Mesenchymal stem cell (in vitro differentiated cells and primary cell): Measurements from ENCODE around the gene JAKMIP2.

Experiments used
- DNase-seq: peaks from one replicate; pipeline ENCODE4 v3.0.0-alpha.2; 2013
- H2AFZ ChIP-seq: one replicate; pipeline ENCODE4 v1.6.1; 2013; ENCODE audit warnings: low read depth, mild to moderate bottlenecking, control low read depth, inconsistent platforms, low read length, moderate library complexity
- H2AK5ac ChIP-seq: 2 replicates; pipeline ENCODE4 v1.6.1; 2013; ENCODE audit warnings: low read length, moderate library complexity, mild to moderate bottlenecking, inconsistent platforms; ENCODE audit not compliant: severe bottlenecking
- H2BK120ac ChIP-seq: one replicate; pipeline ENCODE4 v1.6.1; 2013; ENCODE audit warnings: low read depth, mild to moderate bottlenecking, inconsistent platforms, low read length, moderate library complexity
- H2BK12ac ChIP-seq, 2 experiments: one replicate each; pipeline ENCODE4 v1.6.1; 2013; ENCODE audit warnings: inconsistent platforms in 2 of 2, low read length in 2 of 2, mild to moderate bottlenecking in 2 of 2, moderate library complexity in 2 of 2, control low read depth in 1 of 2
- H2BK15ac ChIP-seq: one replicate; pipeline ENCODE4 v1.6.1; 2013; ENCODE audit warnings: mild to moderate bottlenecking, low read depth, inconsistent platforms; ENCODE audit not compliant: poor library complexity, severe bottlenecking
- H2BK5ac ChIP-seq: 2 replicates; pipeline ENCODE4 v1.6.1; 2013; ENCODE audit warnings: low read depth, mild to moderate bottlenecking, low read length, control low read depth, inconsistent platforms; ENCODE audit not compliant: poor library complexity, severe bottlenecking
- H3K14ac ChIP-seq, 2 experiments: one replicate each; pipeline ENCODE4 v1.6.1; 2013; ENCODE audit warnings: inconsistent platforms in 2 of 2, low read length in 2 of 2, control low read depth in 1 of 2, mild to moderate bottlenecking in 1 of 2, moderate library complexity in 1 of 2
- H3K18ac ChIP-seq, 2 experiments: one replicate each; pipeline ENCODE4 v1.6.1; 2013; ENCODE audit warnings: inconsistent platforms in 2 of 2, low read length in 2 of 2, control low read depth in 1 of 2, low read depth in 1 of 2, mild to moderate bottlenecking in 1 of 2
- H3K23ac ChIP-seq, 2 experiments: one replicate each; pipeline ENCODE4 v1.6.1; 2013; ENCODE audit warnings: inconsistent platforms in 2 of 2, low read length in 2 of 2, mild to moderate bottlenecking in 2 of 2, moderate library complexity in 2 of 2, control low read depth in 1 of 2
- H3K27ac ChIP-seq: 2 replicates; pipeline ENCODE4 v1.5.1; 2013; ENCODE audit warnings: mild to moderate bottlenecking, moderate library complexity, low read length, control low read depth, inconsistent platforms; ENCODE audit not compliant: poor library complexity, severe bottlenecking
- H3K27me3 ChIP-seq, 2 experiments: 2 replicates each; pipeline versions ENCODE4 v1.6.1 to v1.7.0; 2013; ENCODE audit warnings: low read length in 2 of 2, mild to moderate bottlenecking in 2 of 2, moderate library complexity in 2 of 2, control low read depth in 1 of 2, inconsistent platforms in 1 of 2; ENCODE audit not compliant: control insufficient read depth in 1 of 2, insufficient read depth in 1 of 2
- H3K36me3 ChIP-seq, 2 experiments: 2 replicates each; pipeline versions ENCODE4 v1.6.1 to v1.7.0; 2013; ENCODE audit warnings: low read length in 2 of 2, control low read depth in 1 of 2, inconsistent platforms in 1 of 2, low read depth in 1 of 2, mild to moderate bottlenecking in 1 of 2; ENCODE audit not compliant: insufficient read depth in 2 of 2, control insufficient read depth in 1 of 2
- H3K4ac ChIP-seq, 2 experiments: one replicate each; pipeline ENCODE4 v1.6.1; 2013; ENCODE audit warnings: inconsistent platforms in 2 of 2, low read length in 2 of 2, mild to moderate bottlenecking in 2 of 2, moderate library complexity in 2 of 2, control low read depth in 1 of 2, low read depth in 1 of 2
- H3K4me1 ChIP-seq: 2 replicates; pipeline ENCODE4 v1.6.1; 2013; ENCODE audit warnings: low read depth, low read length, control low read depth; ENCODE audit not compliant: control insufficient read depth, insufficient read depth
- H3K4me2 ChIP-seq: 2 replicates; pipeline ENCODE4 v1.6.1; 2013; ENCODE audit warnings: low read length, mild to moderate bottlenecking, inconsistent platforms; ENCODE audit not compliant: poor library complexity, severe bottlenecking
- H3K4me3 ChIP-seq, 2 experiments: 2 replicates each; pipeline versions ENCODE4 v1.5.1 to v1.7.0; 2013; ENCODE audit warnings: low read length in 2 of 2, mild to moderate bottlenecking in 2 of 2, control low read depth in 1 of 2, low read depth in 1 of 2; ENCODE audit not compliant: insufficient read depth in 1 of 2
- H3K79me1 ChIP-seq: replicated peaks from 2 replicates; pipeline ENCODE4 v1.6.1; 2013; ENCODE audit warnings: mild to moderate bottlenecking, control low read depth, low read length, inconsistent platforms; ENCODE audit not compliant: poor library complexity, severe bottlenecking
- H3K9ac ChIP-seq: 2 replicates; pipeline ENCODE4 v1.7.0; 2013; ENCODE audit warnings: mild to moderate bottlenecking, low read length, moderate library complexity
- H3K9me3 ChIP-seq: 2 replicates; pipeline ENCODE4 v1.7.0; 2013; ENCODE audit warnings: mild to moderate bottlenecking, low read length; ENCODE audit not compliant: control insufficient read depth
- H4K8ac ChIP-seq: one replicate; pipeline ENCODE4 v1.6.1; 2013; ENCODE audit warnings: inconsistent platforms, mild to moderate bottlenecking, low read length, moderate library complexity
- H4K91ac ChIP-seq: one replicate; pipeline ENCODE4 v1.6.1; 2013; ENCODE audit warnings: mild to moderate bottlenecking, low read length, inconsistent platforms
- whole genome bisulfite sequencing: methylation state at CpG from one replicate; pipeline ENCODE4 v1.1.7; 2013; ENCODE audit warnings: mixed read lengths; 5-methylcytosine and 5-hydroxymethylcytosine counted together

JAKMIP2 gene

GRCh38 chr5:147773139-147773538 lies 9.4 kb downstream of the JAKMIP2 start:
- Histone ChIP-seq H3K4me1 (no peaks in the 10 kb centered on the region), H3K36me3 (no peaks in the 10 kb centered on the region), H3K27ac (no peak overlapping the region), H3K14ac (no peak overlapping the region), H2BK120ac (no peak overlapping the region), H3K4ac (no peak overlapping the region), H4K8ac (no peak overlapping the region), H2AFZ (no peak overlapping the region), H2BK15ac (no peak overlapping the region), H3K27me3 (no peaks in the 10 kb centered on the region), H3K4me3 (no peak overlapping the region), H3K9ac (no peak overlapping the region), H2AK5ac (no peak overlapping the region), H3K9me3 (no peaks in the 10 kb centered on the region), H2BK5ac (no peak overlapping the region), H3K23ac (no peak overlapping the region), H4K91ac (no peak overlapping the region), H2BK12ac (no peak overlapping the region), H3K79me1 (no peaks in the 10 kb centered on the region), H3K4me2 (no peak overlapping the region), H3K18ac (no peak overlapping the region)
- DNase-seq: no peak
- 85% methylated on average over 5 of the region's 6 CpGs for whole genome bisulfite sequencing

- Histone ChIP-seq H3K27ac (no peak overlapping the region), H3K4ac (no peak overlapping the region), H3K4me3 (no peak overlapping the region), H3K27me3 (no peaks in the 10 kb centered on the region), H2BK12ac (no peak overlapping the region), H3K4me1 (peaks cover 1% of the 10 kb centered on the region), H2BK120ac (no peak overlapping the region), H3K23ac (no peak overlapping the region), H2AFZ (no peak overlapping the region), H3K79me1 (no peaks in the 10 kb centered on the region), H4K8ac (no peak overlapping the region), H2AK5ac (no peak overlapping the region), H2BK5ac (no peak overlapping the region), H3K9me3 (no peaks in the 10 kb centered on the region), H3K4me2 (no peak overlapping the region), H3K14ac (no peak overlapping the region), H3K18ac (no peak overlapping the region), H2BK15ac (no peak overlapping the region), H4K91ac (no peak overlapping the region), H3K36me3 (no peaks in the 10 kb centered on the region), H3K9ac (no peak overlapping the region)
- DNase-seq: no peak
- WGBS: 100% methylated on average over 3 of the region's 4 CpGs
Observed at GRCh38 chr5:147767048-147767447, 15.5 kb downstream of the JAKMIP2 start.

DNA sequence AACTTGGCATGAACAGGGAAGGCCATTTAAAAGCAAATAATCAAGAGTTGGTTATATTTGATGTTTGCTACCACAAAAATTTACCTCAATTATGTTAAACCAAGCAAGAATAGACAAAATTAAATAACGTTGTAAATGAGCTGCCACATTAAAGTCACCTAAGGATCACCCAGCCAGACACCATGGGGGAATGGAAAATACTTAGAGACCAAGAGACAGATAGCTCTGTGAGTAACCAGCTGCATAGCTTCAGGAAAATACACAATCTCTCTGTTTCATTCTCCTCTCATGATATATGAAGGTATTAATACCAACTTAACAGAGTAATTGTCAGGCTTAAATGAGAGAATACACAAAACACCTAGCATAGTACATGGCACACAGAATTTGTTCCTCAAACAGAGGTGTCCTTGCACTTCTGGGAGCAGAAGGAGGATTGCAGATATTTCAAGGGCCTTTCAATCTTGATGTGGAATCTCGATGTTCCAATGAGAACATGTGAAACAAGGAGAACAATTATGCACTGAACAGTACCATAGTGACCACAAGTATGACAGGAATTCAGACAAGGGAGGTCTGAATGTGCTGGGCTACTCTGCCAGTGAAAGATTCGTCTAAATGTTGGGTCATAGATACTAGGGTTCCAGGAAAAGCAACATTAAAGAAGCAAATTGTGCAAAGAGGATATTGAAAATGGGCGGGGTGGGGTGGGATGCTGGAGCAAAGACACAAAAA lies 18.6 kb downstream of the JAKMIP2 start:
- Histone ChIP-seq H3K27ac (peak overlapping the region; percentile 41), H2BK12ac (no peak overlapping the region), H3K4ac (no peak overlapping the region), H4K91ac (no peak overlapping the region), H3K14ac (no peak overlapping the region), H3K27me3 (peaks cover 0 to 4% of the 10 kb centered on the region in 2 experiments), H3K79me1 (no peaks in the 10 kb centered on the region), H3K18ac (no peak overlapping the region), H3K9me3 (no peaks in the 10 kb centered on the region), H3K23ac (no peak overlapping the region), H3K4me1 (peaks cover 1% of the 10 kb centered on the region), H2AK5ac (no peak overlapping the region), H2BK120ac (no peak overlapping the region), H3K36me3 (no peaks in the 10 kb centered on the region), H3K4me3 (no peak overlapping the region), H3K9ac (no peak overlapping the region), H2AFZ (no peak overlapping the region), H2BK15ac (no peak overlapping the region), H3K4me2 (no peak overlapping the region), H4K8ac (no peak overlapping the region), H2BK5ac (no peak overlapping the region)
- 43% methylated on average over 4 of the region's 4 CpGs for WGBS
- DNase-seq: peak; percentile 72

DNA sequence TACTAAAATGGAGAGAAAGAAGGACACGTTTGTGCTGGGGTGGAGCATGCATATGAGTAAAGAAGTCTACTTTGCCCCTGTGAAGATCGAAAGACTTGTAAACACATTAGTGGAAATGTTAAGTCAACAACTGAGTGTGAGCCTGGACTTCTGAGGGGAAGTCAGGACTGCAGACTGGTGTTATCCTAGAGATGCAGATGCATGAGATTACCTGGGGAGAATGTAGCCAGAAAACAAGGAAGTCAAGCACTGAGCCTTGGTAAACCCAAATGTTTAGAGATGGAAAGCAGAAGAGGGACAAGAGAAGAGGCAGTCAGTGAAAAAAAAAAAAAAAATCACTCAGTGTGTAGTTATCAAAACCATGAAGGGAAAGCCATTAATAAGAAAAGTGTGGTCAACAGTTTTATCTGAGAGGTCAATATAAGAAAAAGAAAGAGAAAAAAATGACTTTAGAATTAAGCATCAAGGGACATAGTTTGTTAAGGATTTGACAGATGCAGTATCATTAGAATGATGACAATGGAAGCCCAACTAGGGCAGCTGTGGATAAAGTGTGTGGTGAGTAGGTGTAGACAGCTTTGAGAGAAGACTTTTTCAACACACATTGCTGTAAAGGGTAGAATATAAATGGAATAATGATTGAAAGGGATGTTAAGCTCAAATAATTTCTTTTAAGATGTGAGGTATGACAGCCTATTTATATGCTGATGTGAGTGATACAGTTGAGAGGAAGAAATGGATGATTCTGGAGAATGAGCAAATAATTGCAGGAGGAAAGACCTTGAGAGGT lies 22.2 kb downstream of the JAKMIP2 start:
- Histone ChIP-seq H3K14ac (no peak overlapping the region), H2BK12ac (no peak overlapping the region), H2BK120ac (no peak overlapping the region), H4K8ac (no peak overlapping the region), H2AFZ (no peak overlapping the region), H3K9ac (no peak overlapping the region), H3K23ac (no peak overlapping the region), H3K27me3 (peaks cover 0 to 4% of the 10 kb centered on the region in 2 experiments), H3K18ac (no peak overlapping the region), H3K4ac (no peak overlapping the region), H3K4me1 (peaks cover 1% of the 10 kb centered on the region), H3K4me3 (no peak overlapping the region), H4K91ac (no peak overlapping the region), H2BK15ac (no peak overlapping the region), H3K79me1 (no peaks in the 10 kb centered on the region), H2BK5ac (no peak overlapping the region), H2AK5ac (no peak overlapping the region), H3K4me2 (no peak overlapping the region), H3K9me3 (no peaks in the 10 kb centered on the region), H3K36me3 (no peaks in the 10 kb centered on the region), H3K27ac (no peak overlapping the region)
- DNase-seq: no peak
- whole genome bisulfite sequencing: 69% methylated on average over 2 of the region's 2 CpGs
